ENCODE measurements around the gene IMMP2L. TPM values are rescaled to one million over a fixed set of nuclear protein-coding genes. Genes with fewer than 3 reads are reported as not detected.

The IMMP2L gene
- total RNA-seq, 1 donor from 2014 or later: 17.8 TPM

DNA sequence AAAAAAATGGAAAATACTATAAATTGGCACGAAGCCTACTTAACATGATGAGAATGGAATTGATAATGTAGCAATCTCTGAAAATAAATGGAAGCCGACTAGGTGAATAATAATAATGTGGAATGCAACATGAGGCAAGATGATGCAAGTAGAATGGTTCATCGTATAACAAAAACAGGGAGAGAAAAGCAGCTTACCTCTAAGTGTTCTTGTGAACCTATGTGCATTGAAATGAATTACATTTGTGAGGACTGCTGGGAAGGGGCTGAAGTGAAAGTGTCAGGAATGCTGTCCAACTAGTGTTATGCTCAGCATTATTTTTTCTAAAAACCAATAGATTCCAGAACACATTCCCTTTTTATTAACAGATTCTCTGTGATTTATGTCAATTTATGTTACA is 912.0 kb downstream of the IMMP2L start:
- DNase-seq: no peak
- Histone ChIP-seq H3K4me3 (no peak overlapping the region), H3K36me3 (no peaks in the 10 kb centered on the region), H3K9me3 (replicated peaks) (peaks cover 14% of the 10 kb centered on the region), H3K27me3 (ENCODE audit: low read depth) (no peaks in the 10 kb centered on the region), H3K27ac (replicated peaks) (no peak overlapping the region), H3K4me1 (no peaks in the 10 kb centered on the region)
- intact Hi-C loops (cut with micrococcal nuclease): no loop called here
- no peak for TF ChIP-seq CTCF (IDR thresholded peaks at IDR 0.05; ENCODE audit: borderline replicate concordance)

DNA sequence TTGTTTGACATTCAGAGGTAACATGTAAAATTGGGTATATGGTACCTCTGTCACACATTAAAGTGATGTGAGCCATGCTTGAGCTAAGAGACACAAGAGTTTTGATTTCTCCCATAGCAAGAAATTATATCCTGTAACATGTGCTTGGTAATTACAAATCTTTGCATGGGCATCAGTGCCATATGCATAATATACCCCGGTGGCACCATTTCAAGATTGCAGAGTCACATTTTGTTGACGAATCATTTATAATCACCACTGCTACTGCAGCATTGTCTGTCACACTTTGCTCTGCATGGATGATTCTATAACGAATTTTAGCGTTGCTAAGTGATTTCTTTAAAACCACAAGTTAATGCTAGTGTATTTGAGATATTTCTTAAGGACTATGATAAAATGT is 915.0 kb downstream of the IMMP2L start:
- H3K36me3 ChIP-seq: no peaks in the 10 kb centered on the region
- H3K27me3 ChIP-seq (ENCODE audit: low read depth): no peaks in the 10 kb centered on the region
- H3K4me1 ChIP-seq: no peaks in the 10 kb centered on the region
- no peaks in the 10 kb centered on the region for H3K9me3 ChIP-seq (replicated peaks)
- no peak for TF ChIP-seq CTCF (IDR thresholded peaks at IDR 0.05; ENCODE audit: borderline replicate concordance)
- no peak for DNase-seq
- H3K4me3 ChIP-seq: no peak overlapping the region
- intact Hi-C loops (cut with micrococcal nuclease): no loop called here
- no peak overlapping the region for H3K27ac ChIP-seq (replicated peaks)

- no peaks in the 10 kb centered on the region for H3K9me3 ChIP-seq (replicated peaks)
- H3K4me1 ChIP-seq: no peaks in the 10 kb centered on the region
- no peak overlapping the region for H3K27ac ChIP-seq (replicated peaks)
- H3K27me3 ChIP-seq (ENCODE audit: low read depth): no peaks in the 10 kb centered on the region
- no peak overlapping the region for H3K4me3 ChIP-seq
- DNase-seq: no peak
- TF ChIP-seq CTCF (IDR thresholded peaks at IDR 0.05; ENCODE audit: borderline replicate concordance): no peak
- no peaks in the 10 kb centered on the region for H3K36me3 ChIP-seq
- intact Hi-C loops (cut with micrococcal nuclease): no loop called here
Observed at GRCh38 chr7:110646804-110647203, 915.5 kb downstream of the IMMP2L start.

GRCh38 chr7:110645616-110646015 is 916.7 kb downstream of the IMMP2L start:
- DNase-seq: no peak
- no peaks in the 10 kb centered on the region for H3K36me3 ChIP-seq
- H3K4me3 ChIP-seq: no peak overlapping the region
- no peak for TF ChIP-seq CTCF (IDR thresholded peaks at IDR 0.05; ENCODE audit: borderline replicate concordance)
- H3K27me3 ChIP-seq (ENCODE audit: low read depth): no peaks in the 10 kb centered on the region
- H3K4me1 ChIP-seq: no peaks in the 10 kb centered on the region
- intact Hi-C loops (cut with micrococcal nuclease): no loop called here
- H3K9me3 ChIP-seq (replicated peaks): no peaks in the 10 kb centered on the region
- no peak overlapping the region for H3K27ac ChIP-seq (replicated peaks)

- TF ChIP-seq CTCF (IDR thresholded peaks at IDR 0.05; ENCODE audit: borderline replicate concordance): no peak
- Histone ChIP-seq H3K36me3 (no peaks in the 10 kb centered on the region), H3K4me1 (no peaks in the 10 kb centered on the region), H3K27ac (replicated peaks) (no peak overlapping the region), H3K27me3 (ENCODE audit: low read depth) (no peaks in the 10 kb centered on the region), H3K4me3 (no peak overlapping the region), H3K9me3 (replicated peaks) (no peaks in the 10 kb centered on the region)
- DNase-seq: no peak
- intact Hi-C loops (cut with micrococcal nuclease): no loop called here
Observed at GRCh38 chr7:110645060-110645459, 917.2 kb downstream of the IMMP2L start.

- no peak overlapping the region for H3K27ac ChIP-seq (replicated peaks)
- intact Hi-C loops (cut with micrococcal nuclease): no loop called here
- TF ChIP-seq CTCF (IDR thresholded peaks at IDR 0.05; ENCODE audit: borderline replicate concordance): no peak
- no peak for DNase-seq
- H3K27me3 ChIP-seq (ENCODE audit: low read depth): no peaks in the 10 kb centered on the region
- no peak overlapping the region for H3K4me3 ChIP-seq
- no peaks in the 10 kb centered on the region for H3K36me3 ChIP-seq
- no peaks in the 10 kb centered on the region for H3K4me1 ChIP-seq
- peaks cover 19% of the 10 kb centered on the region for H3K9me3 ChIP-seq (replicated peaks)
Observed at GRCh38 chr7:110637252-110637651, 925.0 kb downstream of the IMMP2L start.

Data from left ventricle myocardium inferior (tissue), 1 donor.